AG08396 (cell line): ENCODE measurements around the gene ALS2CL.
A peak's percentile ranks its signal among the peaks of the same experiment; 100 is the strongest.

Experiments
- DNase-seq: peaks from one replicate; pipeline ENCODE4 v3.0.0; 2012; ENCODE audit warnings: low spot score, mixed read lengths

The ALS2CL gene

GRCh38 chr3:46632792-46633191, 60.7 kb downstream of the ALS2CL start:
- peak; percentile 32 for DNase-seq

DNA sequence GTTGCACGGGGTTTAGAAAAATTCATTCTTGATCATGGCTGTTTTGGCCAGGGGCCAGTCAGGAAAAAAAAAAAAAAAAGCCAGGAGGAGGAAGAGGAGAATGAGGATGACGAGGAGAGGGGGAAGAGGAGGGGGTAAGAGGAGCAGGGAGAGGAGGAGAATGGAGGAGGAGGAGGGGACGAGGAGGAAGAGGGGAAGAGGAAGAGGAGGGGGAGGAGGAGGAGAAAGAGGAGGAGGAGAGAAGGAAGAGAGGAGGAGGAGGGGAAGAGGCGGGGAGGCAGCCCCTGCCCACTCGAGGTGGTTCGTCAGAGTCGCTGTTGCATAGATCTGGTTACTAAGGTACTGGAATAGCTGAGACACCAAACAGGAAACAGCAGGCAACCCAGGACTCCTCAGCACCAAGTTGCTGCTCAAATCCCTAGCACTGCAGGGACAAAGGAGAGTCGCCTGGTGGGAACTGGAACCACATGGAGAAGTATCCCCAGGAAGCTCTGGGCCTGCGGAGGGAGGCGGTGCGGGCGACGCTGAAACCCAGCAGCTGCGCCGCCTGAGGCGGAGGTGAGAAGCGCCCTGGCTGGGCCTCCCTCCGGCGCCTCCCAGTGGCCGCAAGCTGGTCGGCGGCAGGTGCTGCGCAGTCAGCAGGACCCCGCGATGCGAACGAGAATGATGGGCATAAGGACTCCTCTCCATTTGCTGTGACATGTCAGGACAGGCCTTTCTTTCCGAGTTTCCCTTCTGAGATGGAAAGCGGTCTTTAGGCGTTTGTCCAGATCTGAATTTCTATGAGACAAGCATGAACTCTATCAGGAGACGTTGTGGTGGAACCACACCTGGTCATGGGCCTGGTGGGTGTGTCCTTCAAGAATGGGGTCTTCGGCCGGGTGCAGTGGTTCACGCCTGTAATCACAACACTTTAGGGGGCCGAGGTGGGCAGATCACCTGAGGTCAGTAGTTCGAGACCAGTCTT, 63.6 kb downstream of the ALS2CL start:
- DNase-seq, result peak; percentile 87

DNA sequence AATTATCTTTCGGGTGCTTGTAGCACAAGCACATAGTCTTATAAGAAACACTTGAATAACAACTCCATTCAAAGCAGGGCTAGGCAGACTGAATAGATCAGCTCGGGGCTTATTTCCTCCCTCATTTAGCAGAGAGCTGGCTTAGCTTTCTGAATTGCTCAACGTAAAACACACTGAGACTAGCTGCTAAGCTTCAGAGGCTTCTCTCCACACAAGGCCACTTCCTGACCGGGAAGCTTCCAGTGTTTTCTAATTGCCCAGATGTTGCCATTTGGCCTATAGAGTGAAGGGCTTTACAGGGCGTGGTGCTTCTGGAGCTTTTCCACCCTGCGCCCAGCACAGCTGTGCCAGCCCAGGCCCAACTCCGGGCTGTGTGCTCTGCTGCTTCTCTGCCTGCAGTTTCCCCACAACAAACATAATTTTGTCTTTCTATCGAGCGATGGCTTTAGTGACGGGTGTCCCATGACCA, 64.5 kb downstream of the ALS2CL start:
- no peak for DNase-seq

DNA sequence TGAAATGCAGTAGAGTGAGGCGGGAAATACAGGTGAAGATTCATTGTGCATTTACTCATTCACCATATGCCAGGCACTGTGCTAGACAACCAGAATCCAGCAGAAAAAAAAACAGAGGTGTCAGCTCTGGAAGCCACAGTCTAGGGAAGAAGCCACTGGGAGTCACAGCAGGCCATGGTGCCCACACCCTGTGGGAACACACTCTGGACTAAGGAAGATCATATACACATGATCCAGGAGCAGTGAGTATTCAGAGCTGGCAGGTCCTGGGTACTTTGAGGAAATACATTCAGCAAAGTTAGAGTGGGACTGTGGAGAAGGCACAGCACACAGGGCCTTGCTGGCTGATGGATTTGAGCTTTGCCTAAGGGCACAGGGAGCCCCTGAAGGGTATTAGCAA, 66.4 kb downstream of the ALS2CL start:
- DNase-seq, result no peak

- no peak for DNase-seq
Measured at GRCh38 chr3:46626039-46626438, 67.4 kb downstream of the ALS2CL start.

- DNase-seq, result no peak
Measured at GRCh38 chr3:46624975-46625490, 68.4 kb downstream of the ALS2CL start.

- DNase-seq, result no peak
Measured at GRCh38 chr3:46624533-46624932, 68.9 kb downstream of the ALS2CL start.

- DNase-seq, result no peak
Measured at GRCh38 chr3:46619845-46620778, 73.4 kb downstream of the ALS2CL start.
